Stimulated activated CD8-positive, alpha-beta memory T cell treated with anti-CD3 and anti-CD28 coated beads, Interleukin-12 subunit alpha, Interleukin-12 subunit beta, amount 100 ng/mL, for 1 hour (primary cell): ENCODE measurements around the gene AMH.

Source experiments
- DNase-seq: peaks from one replicate; pipeline ENCODE4 v3.0.0-alpha.2; 2020; ENCODE audit warnings: low read depth

AMH gene

DNA sequence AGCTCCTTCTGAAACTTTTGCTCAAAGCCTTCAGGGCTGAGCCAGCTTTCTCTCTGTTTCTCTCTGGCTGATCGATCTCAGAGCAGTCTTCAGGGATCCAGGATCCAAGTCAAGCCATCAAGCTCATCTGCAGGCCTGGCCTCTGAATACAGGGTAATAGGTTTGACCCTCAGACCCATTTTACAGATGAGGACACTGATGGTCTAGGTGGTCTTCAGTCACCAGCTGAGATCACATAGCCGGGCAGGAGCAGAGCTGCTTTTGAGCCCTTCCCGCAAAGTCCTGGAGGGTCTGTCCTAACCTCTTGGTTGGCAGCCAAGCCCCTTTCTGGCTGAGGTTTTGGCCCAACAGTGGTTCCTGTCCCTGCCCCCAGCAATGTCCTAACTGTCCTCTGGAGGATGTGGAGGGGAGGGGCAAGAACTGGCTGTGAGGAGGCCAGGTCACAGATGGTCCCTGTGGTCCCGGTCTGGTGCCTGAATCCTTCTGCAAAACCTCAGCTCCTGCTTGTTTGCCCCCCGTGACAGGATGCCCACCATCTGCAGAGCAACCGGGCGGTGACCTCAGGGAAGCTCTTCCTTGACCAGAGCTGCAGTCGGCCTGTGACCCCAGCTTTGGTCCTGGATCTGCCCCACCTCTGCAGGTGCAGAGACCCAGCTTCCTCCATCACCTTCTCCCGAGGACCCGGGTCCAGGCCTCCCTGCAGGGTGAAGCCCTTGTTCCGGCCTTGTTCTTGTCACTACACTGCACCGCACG lies 38.6 kb downstream of the AMH start:
- no peak for DNase-seq

DNA sequence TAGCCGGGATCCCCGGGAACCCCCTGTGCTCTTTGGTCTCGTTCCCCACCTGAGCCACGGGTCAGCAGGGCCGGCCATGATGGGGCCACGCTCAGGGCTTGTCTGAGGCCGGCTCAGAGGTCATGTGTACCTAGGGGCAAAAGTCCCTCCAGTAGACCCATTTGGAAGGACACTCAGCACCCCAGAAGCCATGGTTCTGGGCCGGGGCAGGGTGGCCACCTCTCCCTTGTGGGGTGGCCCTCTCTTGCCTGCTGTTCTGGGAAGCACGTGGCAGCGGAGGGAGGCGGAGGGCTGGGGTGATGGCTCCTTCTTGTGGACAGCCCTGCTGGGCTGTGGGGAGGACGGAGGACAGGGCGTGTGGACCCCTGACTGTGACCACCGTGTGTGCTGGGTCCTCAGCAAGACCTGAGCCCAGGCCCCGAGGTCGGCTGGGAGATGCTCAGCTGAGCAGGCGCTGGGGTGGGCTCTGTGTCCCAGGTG lies 39.3 kb downstream of the AMH start:
- DNase-seq, result no peak

DNA sequence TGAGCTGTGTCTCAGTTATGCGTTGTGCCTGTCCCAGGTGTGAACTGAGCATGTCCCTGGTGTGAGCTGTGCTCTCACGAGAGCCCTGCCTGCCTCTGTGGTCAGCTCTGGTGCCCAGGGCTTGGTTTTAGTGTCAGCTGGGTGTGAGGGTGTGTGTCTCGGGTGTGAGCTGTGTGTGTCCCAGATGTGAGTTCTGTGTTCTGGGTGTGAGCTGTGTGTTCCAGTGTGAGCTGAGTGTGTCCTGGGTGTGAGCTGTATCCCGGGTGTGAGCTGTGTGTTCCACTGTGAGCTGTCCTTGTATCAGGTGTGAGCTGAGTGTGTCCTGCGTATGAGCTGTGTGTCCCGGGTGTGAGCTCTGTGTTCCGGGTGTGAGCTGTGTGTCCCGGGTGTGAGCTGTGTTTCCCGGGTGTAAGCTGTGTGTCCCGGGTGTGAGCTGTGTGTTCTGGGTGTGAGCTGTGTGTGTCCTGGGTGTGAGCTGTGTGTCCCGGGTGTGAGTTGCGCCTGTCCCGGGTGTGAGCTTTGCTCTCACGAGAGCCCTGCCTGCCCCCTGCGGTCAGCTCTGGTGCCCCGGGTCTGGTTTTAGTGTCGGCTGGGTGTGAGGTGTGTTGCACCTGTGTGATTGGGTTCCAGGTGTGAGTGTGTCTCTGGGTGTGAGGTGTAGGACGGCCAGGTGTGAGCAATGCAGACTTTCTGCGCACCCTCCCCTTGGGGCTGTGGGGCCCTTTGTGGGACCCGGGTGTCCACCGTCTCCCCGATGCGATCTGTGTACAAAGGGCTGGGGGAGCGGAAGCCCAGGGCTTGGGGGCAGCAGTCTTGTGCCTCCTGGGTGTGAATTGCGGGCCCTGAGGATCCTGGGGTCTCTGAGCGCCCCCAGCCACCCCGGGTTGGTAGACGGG lies 39.9 kb downstream of the AMH start:
- DNase-seq, result no peak

DNA sequence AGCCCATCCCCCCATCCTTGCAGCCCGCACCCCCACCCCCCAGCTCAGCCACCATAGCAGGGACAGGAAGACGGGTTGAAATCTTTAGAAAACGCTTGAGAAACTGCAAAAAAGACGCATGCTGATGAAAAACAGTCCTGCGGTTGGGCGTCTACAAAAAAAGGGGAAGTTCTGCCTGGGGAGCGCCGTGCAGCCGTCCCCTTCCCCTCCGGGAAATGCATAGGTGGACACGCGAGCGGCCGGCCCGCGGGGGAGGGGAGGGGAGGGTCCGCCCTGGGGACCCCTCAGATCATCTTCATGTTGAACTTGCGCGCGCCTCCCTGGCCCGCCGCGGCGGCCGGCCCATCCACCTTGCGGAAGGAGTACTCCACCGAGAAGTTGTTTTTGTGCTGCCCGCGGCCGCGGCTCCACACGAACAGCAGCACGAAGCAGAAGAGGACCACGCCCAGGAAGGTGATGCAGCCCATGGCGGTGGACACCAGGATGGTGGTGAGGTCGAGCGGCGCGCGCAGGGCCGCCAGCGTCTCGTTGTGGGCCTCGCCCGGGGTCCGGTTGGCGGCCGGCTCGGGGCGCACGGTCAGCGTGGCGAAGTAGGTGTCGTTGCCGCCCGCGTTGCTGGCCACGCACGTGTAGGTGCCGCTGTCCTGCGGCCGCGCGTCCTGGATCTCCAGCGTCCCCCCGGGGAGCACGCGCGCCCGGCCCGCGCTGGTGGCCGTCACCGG lies 40.8 kb downstream of the AMH start:
- DNase-seq, result no peak

DNA sequence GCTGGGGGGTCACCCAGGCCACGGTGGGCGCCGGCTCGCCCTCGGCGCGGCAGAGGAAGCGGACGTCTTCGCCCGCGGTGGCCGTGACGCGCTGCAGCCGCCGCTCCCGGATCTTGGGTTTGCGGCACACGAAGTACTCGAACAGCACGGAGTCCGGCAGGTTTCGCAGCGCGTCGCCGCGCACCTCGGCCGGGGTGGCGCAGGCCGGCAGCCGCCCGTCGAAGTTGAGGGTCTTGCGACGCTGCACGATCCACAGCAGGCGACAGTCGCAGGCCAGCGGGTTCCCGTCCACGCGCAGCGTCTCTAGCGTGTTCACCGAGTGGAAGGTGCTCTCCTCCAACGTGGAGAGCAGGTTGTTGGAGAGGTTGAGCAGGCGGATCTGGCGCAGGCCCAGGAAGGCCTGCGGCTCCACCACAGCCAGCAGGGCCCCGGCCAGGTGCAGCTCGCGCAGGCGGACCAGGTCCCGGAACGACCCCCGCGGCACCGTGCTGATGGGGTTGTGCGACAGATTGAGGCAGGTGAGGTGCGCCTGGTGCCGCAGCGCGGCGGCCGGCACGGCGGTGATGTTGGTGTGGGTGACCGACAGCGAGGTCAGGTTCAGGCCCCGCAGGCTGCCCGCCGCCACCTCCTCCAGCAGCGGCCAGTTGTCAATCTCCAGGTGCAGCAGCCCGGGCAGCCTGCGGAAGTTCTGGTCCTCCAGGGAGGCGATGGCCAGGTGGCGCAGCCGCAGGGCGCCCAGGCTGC lies 41.5 kb downstream of the AMH start:
- DNase-seq, result no peak

DNA sequence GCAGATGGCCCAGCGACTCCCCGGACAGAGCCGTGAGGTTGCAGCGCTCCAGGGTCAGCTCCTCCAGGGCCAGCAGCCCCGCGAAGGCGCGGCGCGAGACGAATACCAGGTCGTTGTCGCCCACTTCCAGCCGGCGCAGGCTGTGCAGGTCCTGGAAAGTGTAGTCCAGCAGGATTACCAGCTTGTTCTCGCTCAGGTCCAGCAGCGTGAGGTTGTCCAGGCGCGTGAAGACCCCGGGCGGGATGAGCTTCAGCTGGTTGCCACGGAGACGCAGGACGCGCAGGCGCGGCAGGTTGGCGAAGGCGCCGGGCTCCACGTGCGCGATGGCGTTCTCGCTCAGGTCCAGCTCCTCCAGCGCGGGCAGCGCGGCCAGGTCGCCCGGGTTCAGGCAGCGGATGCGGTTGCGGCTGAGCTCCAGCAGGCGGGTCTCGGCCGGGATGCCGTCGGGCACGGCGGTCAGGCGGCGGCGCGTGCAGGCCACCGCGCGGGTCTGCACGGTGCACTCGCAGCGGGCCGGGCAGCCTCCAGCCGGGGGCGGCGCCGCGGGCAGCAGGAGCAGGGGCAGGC lies 42.1 kb downstream of the AMH start:
- no peak for DNase-seq

DNA sequence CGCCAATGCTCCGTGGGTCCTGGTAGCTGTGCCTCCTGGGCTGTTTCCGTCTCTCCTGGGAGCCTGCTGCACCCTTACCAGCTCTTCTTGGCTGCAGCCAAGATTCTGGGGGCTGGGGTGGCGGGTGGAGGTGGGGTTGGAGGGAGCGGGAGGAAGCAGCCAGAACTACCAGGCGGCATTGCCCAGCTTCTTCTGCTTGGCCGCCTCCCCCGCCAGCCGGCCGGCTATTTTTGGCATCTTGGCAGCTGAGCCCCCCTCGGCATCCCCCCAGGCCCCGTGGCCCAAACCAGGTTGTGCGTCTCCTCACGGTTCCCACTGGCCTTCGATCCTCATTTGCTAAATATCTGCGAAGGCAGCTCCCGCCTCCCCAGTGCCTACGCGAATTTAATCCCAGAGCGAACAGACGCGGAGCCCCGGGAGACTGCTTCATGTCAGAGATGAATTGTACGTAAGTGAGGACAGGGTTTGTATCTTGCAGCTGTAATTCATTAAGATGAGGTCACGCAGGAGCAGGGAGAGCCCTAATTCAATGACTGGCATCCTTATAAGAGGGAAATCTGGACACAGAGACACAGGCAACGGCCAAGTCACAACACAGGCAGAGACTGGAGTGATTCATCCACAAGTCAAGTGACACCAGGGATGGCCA lies 45.7 kb downstream of the AMH start:
- DNase-seq, result no peak

DNA sequence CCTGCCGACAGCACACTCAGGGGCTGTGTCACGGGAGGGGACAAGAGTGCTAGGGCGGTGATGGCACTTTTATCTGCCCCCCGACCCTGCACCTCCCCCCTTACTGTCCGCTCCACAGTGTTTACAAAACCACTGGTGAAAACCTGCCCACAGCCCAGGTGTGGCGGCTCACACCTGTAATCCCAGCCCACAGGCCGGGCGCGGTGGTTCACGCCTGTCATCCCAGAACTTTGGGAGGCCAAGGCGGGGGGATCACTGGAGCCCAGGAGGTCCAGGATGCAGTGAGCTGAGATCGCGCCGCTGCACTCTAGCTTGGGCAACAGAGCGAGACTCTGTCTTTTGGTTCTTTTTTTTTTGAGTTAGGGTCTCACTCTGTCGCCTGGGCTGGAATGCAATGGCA lies 47.0 kb downstream of the AMH start:
- DNase-seq, result no peak

DNA sequence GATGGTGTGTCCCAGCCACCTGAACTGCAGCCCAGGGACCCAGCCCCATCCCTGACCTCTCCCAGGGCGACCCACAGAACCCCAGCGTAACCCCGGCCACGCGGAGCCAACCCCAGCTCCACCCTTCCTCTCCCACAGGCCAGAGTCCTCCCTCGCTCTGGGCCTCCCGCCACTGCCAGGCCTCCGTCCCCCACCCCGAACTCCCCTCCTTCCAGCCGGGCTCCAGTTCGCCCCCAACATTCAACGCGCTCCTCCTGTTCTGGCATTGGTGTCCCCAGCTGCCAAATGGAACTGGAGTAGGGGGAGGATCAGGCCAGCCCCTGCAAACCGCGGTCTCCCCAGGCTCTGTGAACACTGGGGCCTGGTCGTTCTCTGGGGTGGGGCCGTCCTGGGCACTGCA lies 51.4 kb downstream of the AMH start:
- no peak for DNase-seq
